Cerebellar cortex (tissue), 1 donor: ENCODE data around the gene KCTD13.
A peak's percentile ranks its signal among the peaks of the same experiment; 100 is the strongest.
"Not testable (repeated sequence)": the region's sequence is repeated elsewhere in the genome, so short reads cannot be mapped to it uniquely, and the experiment has no call there.

Experiments
- DNase-seq: peaks from one replicate; pipeline ENCODE4 v3.0.0-alpha.2; 2015; ENCODE audit warnings: low spot score

The KCTD13 gene

DNA sequence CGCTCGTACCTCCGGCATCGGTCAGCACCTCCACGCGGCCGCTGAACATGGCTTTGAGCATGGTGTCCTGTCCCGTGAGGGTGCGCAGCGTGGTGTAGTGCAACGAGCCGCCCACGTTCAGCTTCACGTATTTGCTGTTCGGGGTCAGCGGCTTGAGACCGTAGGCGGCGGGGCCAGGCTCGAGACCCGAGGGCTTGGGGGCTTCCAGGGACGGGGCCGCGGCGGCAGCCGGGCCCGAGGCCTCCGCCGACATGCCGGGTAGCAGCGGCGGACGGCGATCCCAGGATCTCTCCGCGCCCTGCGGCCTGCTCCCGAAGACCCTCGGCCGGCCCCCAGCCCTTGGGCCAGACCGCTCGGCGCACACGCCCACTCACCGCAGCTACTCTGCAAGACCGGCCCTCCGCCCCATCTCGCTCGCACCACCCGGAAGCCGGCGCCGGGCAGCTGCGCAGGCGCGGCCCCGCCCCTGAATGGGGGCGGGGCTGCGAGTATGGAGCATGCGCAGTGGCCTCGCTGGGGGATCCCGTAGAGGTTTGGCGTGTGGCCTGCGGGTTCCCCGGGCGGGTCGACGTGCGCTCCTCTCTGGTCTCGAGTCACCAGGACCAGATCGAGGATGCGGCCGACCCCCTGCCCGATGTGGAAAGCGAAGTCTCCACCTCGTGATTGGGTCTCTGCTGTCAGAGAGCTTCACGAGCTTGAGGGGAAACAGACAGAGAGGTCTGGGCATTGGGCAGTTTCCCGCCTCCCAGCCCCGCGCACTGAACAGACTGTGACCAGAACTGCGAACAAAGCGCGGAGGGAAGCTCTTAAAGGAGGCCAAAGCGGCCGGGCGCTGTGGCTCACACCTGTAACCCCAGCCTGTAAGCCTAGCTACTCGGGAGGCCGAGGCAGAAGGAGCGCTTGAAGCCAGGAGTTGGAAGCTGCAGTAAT lies at the start of gene KCTD13:
TSS of gene KCTD13 (minus strand) at position 446 of the 930 bp plus-strand sequence. CDS start at position 253, 193 bp downstream.
- peak; percentile 82 for DNase-seq

GRCh38 chr16:29975134-29975538 lies 49.1 kb upstream of the KCTD13 start:
- DNase-seq, result no peak

GRCh38 chr16:29974291-29975133 lies 48.5 kb upstream of the KCTD13 start:
- no peak for DNase-seq

DNA sequence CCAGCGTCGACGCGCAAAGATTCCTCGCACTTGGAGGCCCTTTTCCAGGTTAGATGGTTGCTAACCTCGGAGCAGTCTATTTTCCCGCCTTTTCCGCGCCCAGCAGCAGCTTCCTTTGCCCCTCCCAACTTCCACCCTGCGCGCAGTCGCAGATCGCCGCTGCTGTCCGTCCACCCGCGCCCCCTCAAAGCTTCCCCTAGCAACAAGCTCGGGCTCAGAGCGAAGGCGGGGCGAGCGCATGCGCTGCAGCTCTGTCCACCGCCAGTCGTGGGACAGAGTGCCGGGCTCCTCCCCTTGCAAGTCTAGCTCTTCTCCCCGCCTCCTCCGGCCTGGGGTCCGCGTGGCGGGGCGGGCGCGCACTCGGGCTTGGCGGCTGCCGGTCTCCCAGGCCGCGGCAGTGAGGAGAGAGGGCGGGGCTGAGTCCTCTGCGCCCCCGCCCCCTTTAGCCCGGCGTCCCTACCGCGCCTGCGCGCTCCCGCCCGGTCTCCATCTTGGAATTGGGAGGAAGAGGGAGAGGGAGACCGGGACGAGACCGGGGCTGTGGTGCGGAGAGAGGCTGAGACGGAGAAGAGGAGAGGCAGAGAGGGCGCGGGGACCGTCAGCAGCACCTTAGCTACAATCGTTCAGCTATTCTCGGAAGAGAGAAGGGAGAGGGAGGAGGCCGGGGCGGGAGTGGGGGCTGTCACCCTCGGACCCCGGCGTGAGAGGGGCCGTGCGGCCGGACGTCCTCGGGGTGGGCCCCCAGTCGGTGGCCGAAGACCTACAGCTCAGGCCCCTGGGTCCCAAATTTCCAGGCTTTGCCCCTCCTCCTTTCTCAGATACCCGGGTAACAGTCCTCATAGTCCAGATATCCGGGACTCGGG lies 47.6 kb upstream of the KCTD13 start, which contains the start of gene TAOK2:
TSS of gene TAOK2 (plus strand) at position 485 of the 863 bp plus-strand sequence. CDS start 3,905 bp downstream, outside the sequence.
- DNase-seq, result peak; percentile 99

DNA sequence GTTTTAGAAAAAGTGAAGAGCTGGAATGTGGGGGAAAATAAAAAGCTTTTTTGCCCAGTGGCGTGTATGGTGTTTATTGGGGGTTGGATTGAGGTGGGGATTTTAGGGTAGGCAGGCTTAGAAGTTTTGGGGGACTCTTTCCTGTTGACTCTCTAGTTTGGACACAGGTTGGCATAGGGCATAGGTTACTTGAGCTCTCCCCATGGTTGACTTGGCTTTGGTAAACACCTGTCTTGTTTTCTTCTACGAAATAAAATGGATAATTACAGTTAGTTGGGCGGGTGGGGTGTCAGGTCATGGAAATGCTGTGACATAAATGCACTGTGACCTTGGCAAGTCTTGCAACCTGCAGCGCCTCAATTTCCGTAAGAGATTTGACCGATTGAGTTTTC lies 47.0 kb upstream of the KCTD13 start:
- DNase-seq, result no peak

GRCh38 chr16:29972500-29972899 lies 46.5 kb upstream of the KCTD13 start:
- no peak for DNase-seq

GRCh38 chr16:29971304-29971703 lies 45.3 kb upstream of the KCTD13 start:
- no peak for DNase-seq

DNA sequence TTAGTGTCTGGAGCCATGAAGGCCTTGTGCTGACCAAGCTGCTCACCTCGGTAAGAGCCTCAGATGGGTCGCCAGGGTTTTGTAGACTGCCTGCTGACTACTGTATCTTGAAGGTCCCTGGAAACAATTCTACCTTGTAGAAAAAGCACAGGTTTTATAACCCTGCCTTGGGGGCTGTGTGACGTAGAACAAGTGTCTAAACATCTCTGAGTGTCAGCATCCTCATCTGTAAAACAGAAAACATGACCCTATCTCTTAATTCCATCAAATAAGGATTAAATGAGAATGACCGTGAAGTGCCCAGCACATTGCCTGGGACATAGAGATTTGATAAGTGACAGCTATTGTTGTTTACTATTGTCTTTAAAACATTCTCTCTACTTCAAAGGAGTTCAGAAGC lies 42.2 kb upstream of the KCTD13 start:
- DNase-seq, result no peak

DNA sequence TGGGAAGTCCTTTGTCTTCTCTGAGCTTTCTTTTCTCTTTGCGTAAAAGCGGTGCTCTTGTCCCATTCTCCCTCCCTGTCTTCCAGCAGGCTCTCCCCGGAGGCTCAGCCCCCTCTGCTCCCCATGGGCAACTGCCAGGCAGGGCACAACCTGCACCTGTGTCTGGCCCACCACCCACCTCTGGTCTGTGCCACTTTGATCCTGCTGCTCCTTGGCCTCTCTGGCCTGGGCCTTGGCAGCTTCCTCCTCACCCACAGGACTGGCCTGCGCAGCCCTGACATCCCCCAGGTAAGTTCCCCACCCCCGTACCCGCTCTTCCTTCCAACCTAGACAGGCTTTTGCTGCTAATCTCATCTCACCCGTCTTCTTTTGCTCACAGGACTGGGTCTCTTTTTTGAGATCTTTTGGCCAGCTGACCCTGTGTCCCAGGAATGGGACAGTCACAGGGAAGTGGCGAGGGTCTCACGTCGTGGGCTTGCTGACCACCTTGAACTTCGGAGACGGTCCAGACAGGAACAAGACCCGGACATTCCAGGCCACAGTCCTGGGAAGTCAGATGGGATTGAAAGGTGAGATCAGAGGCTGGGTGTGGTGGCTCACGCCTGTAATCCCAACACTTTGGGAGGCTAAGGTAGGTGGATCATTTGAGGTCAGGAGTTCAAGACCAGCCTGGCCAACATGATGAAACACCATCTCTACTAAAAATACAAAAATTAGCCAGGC lies 37.2 kb upstream of the KCTD13 start:
- DNase-seq, result no peak

GRCh38 chr16:29962344-29962994 lies 36.4 kb upstream of the KCTD13 start:
- peak; percentile 33 for DNase-seq

DNA sequence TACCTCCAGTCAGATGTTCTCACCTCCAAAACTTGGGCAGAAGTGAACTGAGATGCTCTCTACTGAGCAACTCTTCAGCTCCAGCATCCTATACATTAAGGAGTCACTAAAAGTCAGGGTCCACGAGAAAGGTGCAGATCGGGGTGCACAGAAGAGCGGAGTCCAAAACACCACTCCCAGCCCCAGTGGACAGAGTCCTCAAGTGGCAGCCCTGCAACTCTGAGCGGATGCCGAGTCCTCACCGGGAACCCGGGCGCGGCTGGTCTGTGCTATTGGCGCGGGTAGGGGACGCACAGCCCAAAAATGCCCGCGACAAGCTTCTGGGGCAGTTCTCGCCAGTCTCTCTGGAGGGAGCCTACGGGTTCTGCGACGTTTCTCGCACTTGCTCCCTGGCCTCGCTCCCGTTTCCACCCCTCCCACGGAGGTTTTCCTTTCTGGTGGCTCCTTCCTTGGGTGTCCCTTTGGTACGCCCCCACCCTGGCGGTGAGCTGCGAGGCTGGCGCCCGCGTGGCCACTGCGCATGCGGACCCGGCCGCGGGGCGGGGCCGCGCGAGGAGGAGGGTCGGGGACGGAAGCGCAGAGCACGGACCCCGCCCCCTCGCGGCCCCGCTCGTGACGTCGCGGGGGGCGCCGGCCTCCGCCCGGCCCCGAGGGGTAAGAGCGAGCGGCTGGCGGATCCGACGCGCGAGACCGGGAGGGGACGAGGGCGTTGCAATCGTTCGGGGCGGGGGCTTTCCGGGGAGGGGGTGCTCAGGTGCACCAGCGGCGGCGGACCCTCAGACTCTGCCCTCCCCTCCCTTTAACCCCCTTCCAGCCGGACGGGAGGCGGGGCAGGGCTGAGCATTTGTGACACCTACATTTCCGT lies 35.7 kb upstream of the KCTD13 start, which contains the start of gene TMEM219:
TSS of gene TMEM219 (plus strand) at position 601 of the 865 bp plus-strand sequence. CDS start 1,065 bp downstream, outside the sequence.
- DNase-seq, result peak; percentile 89

DNA sequence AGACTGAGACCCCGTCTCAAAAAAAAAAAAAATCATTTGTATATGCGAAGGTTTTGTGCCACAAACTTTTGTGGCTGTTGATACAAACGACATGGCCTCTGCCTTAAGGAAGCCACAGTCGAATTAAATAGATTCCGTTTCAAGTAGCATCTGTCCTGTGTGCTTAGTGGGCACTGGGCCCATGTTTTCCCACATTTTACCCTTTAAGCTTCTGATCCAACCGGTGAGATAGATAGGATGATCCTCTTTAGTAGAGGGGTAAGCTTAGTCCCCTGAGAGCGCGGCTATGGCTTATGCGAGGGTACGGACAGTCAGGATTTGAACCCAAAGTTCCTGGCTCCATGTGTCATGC lies 35.1 kb upstream of the KCTD13 start:
- DNase-seq, result peak; percentile 30

GRCh38 chr16:29959821-29960220 lies 33.8 kb upstream of the KCTD13 start:
- not testable (repeated sequence) for DNase-seq

- no peak for DNase-seq
These were observed 33.3 kb upstream of the KCTD13 start for GRCh38 chr16:29959293-29959692.

DNA sequence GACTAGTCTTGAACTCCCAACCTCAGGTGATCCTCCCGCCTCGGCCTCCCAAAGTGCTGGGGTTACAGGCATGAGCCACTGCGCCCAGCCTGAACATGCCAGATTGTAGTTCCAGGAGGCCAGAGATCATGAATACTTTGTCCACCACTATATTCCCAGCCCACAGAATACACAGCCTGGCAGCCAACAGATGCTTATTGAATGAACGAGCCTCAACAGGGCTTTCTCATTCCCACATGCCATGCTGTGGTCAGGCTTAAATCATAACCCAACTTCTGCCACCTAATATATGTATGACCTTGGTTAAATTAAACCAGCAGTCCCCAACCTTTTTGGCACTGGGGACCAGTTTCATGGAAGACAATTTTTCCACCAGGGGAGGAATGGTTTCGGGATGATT lies 32.7 kb upstream of the KCTD13 start:
- DNase-seq, result no peak

DNA sequence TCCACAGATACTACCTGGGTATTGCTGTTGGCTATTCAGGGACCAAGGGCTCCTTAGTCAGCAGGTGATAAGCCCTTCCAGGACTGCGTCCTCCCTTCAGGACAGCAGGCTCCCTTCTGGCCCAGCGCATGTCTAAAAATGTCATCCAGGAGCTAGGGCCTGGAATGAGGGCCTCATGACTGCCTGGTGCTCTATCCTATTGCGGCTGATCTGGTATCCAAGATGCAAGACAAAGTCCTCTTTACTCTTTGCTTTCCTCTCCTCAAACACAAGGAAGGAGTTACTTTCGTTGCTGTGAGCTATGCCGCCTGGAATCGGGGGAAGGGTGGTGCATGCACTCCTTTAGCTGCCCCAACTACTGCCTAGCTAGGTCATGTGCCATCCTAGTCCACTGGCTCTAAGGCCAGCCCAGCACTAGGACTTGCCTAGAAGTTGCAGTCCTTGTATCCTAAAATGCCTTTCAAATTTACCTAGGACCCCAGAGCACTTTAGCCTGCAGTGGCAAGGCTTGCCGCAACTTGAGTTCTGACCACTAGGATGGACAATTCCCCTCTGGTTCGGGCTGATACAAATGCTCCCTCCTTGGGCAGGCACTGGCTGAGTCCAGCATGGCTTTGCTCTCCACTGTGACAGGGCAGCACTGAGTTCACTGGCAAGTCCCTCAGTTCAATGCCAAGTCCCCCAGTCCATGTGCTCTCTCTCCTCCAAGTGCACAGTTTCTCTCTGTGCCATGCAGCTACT lies 25.8 kb upstream of the KCTD13 start:
- DNase-seq, result no peak

- DNase-seq, result no peak
These were observed 24.9 kb upstream of the KCTD13 start for GRCh38 chr16:29950806-29951461.

- no peak for DNase-seq
These were observed 21.9 kb upstream of the KCTD13 start for GRCh38 chr16:29947897-29948296.
